Measurements from ENCODE around the gene MICAL3.

MICAL3 gene

DNA sequence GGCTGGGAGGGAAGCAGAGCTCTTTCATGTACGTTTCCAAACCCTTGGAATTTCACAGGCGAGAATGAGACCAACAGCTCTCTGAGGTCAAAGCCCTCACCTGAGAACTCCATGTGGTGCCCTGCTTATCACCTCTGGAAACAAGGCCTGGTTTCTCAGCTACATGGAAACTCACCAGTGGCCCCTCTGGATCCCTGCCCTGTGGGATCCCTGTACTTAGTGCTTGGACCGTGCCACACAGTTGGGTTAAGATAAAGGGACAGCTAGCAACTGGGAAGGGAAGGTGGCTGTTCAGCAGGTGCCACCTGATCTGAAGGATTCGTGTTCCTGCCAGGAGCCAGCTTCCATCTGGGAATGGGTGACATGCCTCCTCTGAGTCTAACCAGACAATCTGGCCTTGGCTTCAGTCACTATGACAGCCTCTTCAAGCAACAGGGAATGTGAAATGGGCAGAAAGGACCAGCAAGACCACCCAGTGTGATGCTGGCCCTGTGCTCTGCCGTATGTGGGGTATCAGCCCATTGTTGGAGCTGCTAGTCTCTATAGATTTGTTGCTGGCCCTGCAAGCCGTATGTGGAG is 195.8 kb downstream of the MICAL3 start:
- no peak for DNase-seq

- DNase-seq: no peak
These were observed 196.9 kb downstream of the MICAL3 start for GRCh38 chr22:17827466-17827865.

- DNase-seq: no peak
These were observed 198.3 kb downstream of the MICAL3 start for GRCh38 chr22:17825876-17826550.

- no peak for DNase-seq
These were observed 199.9 kb downstream of the MICAL3 start for GRCh38 chr22:17824457-17824856.

- DNase-seq: no peak
These were observed 200.4 kb downstream of the MICAL3 start for GRCh38 chr22:17823964-17824363.

DNA sequence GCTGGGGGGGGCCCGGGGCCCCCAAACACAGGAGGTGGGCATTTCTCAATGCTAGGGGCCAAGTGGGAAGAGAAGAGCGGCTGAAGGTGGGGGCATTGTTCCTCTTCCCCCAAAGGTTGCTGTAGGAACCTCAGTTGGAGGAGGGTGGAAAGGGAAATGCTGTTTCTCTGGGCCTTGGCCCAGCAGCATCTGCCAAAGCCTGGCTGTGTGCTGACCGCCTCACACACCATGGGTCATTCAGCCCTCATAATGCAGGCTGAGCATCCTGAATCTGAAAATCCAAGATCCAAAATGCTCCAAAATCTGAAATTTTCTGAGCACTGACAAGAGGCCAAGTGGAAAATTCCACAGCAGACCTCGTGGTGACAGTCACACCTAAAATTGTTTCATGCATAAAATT is 201.1 kb downstream of the MICAL3 start:
- DNase-seq: no peak

DNA sequence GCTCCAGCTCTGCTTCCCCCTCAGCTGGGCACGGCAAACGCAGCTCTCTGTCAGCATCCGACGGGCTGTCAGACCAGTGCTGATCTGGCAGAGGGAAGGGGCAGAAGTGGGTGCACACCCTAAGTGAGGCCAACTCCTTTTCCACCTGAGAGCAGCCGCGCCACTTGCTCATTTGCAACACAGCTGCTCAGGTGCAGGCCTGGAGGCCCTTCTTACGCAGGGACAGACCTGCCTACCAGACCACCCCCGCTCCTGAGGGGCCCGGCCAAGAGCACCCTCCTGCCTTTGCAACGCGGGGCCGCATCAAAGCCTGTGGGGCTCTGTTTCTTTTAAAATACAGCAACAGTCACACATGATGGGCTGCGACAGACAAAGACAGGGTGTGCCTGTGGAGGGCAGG is 202.3 kb downstream of the MICAL3 start:
- DNase-seq: no peak

DNA sequence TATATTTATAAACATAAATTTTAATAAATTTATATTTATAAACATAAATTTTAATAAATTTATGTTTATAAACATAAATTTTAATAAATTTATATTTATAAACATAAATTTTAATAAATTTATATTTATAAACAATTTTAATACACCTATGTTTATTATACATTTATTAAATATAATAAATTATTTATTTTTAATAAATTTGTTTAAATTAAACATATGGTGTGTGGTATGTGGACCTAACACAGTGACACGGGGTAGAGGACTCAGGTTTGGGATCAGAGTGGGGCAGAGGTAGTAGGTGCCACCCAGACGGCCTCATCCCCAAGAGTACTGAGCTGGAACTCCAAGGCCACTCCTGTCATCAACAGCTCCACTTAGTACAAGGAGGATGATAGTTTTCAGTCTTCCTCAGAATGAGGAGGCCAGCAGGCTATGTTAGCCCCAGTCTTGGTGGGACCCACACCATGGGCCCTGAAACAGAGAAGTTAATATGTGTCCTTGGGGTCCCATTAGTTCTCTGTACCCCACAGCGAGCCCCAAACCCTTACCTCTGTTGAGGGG is 203.4 kb downstream of the MICAL3 start:
- no peak for DNase-seq

DNA sequence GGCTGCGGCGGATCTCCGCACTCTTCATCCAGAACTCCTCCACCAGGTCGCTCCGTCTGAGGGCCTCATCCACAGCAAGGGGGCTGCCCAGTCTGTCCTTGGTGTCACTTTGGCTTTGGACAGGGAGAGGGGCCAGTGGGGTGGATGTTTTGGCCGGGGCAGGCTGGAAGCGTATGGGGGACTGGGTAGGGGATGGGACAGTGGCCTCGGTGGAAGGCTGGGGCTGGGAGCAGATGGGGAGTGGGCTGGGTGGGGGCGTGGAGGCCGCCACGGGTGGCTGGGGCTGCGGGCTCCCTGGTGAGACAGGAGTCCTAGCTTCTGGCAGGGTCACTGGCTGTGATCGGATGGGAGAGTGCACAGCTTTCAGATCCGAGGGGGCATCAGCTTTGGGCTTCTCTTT is 205.7 kb downstream of the MICAL3 start:
- no peak for DNase-seq

DNA sequence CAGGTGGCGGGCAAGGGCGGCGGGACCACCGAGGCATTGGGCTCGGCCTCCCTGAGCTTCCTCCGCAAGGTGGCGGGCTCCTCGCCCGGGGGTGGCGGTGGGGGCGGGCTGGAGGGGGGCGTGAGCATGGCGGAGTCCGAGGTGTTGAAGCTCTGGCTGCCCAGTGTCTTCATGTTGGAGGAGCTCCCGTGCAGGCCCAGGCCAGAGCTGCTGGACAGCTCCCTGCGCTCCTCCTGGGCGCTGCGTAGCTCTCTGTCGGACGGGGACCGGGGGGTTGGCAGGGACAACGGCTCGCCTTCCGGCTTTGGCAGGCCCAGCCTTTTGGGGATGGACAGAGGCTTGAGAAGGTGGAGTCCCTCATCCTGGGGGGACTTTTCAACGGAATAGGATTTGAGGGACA is 206.2 kb downstream of the MICAL3 start:
- DNase-seq: no peak

DNA sequence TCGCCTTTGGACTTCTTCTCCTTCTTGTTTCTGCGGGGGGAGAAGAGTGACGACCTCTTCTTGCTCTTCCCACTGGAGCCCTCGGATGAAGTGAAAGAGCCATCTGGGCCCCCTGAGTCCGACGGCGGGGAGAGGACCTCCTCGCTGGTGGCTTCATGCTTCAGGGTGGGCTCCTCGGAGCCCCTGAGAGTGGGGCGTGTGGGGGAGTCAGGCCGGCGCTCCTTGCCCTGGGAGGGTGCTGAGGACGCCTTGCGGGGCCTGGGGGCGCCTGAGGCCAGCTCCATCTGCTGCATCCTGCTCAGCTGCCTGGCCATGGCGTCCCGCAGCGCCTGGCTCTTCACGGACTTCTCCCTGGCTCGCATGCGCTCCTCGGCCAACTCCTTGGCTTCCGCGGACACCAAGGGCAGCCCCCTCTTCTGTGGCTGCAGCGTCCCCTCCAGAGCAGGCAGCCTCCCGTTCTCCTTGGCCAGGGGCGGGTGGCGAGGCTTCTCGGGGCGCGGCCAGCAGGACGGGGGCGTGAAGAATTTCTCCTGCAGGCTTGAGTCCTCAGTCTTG is 206.8 kb downstream of the MICAL3 start:
- no peak for DNase-seq

DNA sequence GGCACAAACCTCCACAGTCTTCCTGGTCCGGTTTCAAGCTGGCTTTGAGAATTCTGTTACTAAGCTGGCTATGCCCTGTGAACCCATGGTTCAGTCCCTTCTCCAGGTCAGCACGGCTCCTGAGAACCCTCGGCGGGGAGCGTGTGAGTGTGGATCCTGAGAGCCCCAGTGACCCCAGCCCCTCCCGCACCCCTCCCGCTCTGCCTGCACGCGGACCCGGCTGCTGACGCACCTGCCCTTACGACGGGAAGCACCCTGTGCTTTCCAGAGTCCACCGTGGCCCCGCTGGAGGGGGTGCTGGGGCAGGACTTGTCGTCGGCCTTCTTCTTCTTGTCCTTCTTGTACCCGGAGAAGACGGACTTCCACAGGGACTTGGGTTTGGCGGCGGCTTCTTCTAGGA is 207.3 kb downstream of the MICAL3 start:
- no peak for DNase-seq

GRCh38 chr22:17816649-17817048 is 207.7 kb downstream of the MICAL3 start:
- no peak for DNase-seq

- no peak for DNase-seq
These were observed 208.6 kb downstream of the MICAL3 start for GRCh38 chr22:17815703-17816254.

- DNase-seq: no peak
These were observed 209.5 kb downstream of the MICAL3 start for GRCh38 chr22:17814830-17815229.

DNA sequence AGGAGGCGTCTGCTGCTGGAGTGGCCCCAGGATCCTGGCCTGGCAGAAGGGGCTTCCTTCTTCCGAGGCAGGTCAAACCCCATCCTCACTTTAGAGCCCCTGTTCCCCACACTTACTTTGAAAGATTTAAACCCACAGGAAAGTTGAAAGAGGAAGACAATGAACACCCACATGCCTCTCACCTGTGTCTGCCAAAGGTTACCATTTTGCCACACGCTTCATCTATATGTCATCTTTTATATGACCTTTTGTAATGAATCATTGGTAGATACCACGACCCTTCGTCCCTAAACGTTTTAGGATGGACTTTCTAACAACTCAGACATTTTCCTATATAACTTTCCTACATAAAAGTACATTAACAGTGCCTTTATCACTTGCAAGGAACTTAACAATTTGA is 210.3 kb downstream of the MICAL3 start:
- no peak for DNase-seq

DNA sequence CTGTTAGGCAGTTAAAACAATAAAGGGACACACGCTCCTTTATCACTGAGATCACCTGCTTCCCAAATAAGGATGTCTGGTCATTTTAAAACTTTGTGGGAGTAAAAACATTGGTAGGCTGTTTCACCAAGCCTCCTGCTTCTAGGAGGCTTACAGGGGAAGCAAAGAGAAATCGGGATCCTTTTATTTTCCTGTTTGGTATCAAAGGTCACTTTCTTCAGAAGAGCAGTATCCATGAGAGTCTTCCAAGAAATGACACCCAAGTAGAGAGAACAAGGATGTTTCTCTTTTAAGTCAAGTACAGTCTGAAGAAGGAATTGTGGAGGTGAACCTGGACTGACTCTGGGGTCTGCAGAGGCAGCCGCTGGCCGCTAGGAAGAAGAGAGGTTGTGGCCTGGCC is 213.2 kb downstream of the MICAL3 start:
- no peak for DNase-seq

DNA sequence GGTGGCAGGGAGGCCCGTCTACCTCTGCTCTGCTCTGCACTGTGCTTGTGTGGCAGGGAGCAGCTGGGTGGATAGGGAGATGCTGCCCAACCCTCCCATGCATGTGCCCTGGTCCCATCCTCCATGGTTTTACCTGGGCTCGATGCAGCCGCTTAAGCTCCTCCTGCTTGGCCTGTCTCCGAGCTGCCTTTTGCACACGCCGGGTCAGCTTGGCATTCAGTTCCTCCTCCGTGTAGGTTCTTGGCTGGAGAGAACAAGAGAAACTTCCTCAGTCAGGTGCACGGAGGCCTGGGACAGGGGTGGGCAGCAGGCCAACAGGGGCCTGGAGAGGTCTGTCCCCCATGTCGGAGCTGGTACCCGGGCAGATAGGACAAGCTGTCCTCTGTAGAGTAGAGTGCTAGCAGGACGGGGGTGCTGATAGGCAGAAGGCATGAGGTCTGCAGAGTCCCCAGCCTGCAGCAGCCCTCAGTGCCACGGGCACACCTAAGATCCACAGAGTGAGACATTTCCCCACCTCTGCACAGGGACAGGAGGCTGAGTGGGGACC is 213.7 kb downstream of the MICAL3 start:
- no peak for DNase-seq

DNA sequence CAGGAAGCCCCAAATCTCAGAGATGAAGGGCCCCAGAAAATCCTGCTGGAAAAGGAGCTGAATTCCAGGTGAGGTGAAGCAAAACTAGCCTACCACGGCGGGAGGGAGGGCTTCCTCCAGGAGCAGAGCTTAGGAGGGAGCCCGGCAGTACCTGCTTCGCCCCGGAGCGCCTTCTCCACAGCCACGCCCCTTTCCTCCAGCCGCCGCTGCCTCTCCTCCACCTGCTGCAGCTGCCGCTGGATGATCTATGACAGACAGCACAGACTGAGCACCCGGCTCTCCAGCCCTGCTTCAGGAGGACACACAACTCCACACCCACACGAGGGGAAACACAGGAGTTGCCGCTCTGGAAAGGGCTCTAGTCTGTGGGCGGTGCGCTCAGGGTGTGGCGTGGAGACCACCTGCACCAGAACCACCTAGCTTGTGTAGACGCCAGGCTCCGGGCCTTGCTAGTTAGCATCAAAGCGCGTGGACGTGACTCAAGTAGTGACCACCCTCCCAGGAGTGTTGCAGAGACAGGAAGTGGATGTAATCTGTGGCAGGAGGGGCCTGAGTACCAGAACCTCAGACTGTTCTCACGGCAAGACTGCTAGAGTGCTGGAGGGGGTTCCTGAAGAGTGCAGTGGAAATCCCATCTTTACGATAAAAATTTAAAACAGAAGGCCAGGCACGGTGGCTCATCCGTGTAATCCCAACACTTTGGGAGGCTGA is 215.5 kb downstream of the MICAL3 start:
- DNase-seq: no peak

- no peak for DNase-seq
These were observed 216.6 kb downstream of the MICAL3 start for GRCh38 chr22:17807578-17808410.

GRCh38 chr22:17807086-17807485 is 217.3 kb downstream of the MICAL3 start:
- no peak for DNase-seq

DNA sequence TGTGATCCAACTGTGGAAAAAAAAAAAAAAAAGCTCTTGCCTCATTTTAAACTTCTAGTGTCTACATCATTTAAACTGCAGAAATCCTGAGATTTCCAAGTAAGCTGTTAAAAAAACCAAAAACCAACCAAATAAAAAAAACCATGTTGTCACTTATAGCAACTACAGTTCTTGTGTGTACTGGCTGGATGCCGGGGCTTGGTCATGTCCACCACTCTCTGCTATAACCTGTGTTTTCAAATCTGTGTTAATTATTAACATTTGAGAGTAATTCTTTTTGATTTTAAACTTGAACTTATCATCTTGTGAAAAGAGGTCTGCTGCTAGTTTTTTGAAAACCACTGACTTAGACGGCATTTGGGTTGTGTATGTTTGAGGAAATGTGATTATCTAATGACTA is 217.9 kb downstream of the MICAL3 start:
- no peak for DNase-seq
